HUES48 (cell line): ENCODE measurements around the gene RBBP8NL.
A peak's percentile ranks its signal among the peaks of the same experiment; 100 is the strongest.

ENCODE experiments used
- H3K27ac ChIP-seq: one replicate; pipeline ENCODE4 v1.7.0; 2013; ENCODE audit warnings: low read depth, low read length, inconsistent platforms
- H3K27me3 ChIP-seq: 2 replicates; pipeline ENCODE4 v1.6.1; 2013; ENCODE audit warnings: mild to moderate bottlenecking, low read length; ENCODE audit not compliant: control insufficient read depth, insufficient read depth
- H3K36me3 ChIP-seq: 2 replicates; pipeline ENCODE4 v1.6.1; 2013; ENCODE audit warnings: low read length; ENCODE audit not compliant: control insufficient read depth, insufficient read depth
- H3K4me1 ChIP-seq: 2 replicates; pipeline ENCODE4 v1.6.1; 2013; ENCODE audit warnings: mild to moderate bottlenecking, low read length; ENCODE audit not compliant: control insufficient read depth, insufficient read depth
- H3K4me3 ChIP-seq: 2 replicates; pipeline ENCODE4 v1.5.1; 2013; ENCODE audit warnings: mild to moderate bottlenecking, low read depth, low read length
- H3K9ac ChIP-seq: 2 replicates; pipeline ENCODE4 v1.6.1; 2013; ENCODE audit warnings: mild to moderate bottlenecking, low read depth, low read length, moderate library complexity
- H3K9me3 ChIP-seq: 2 replicates; pipeline ENCODE4 v1.6.1; 2013; ENCODE audit warnings: low read length; ENCODE audit not compliant: control insufficient read depth, insufficient read depth

RBBP8NL gene

DNA sequence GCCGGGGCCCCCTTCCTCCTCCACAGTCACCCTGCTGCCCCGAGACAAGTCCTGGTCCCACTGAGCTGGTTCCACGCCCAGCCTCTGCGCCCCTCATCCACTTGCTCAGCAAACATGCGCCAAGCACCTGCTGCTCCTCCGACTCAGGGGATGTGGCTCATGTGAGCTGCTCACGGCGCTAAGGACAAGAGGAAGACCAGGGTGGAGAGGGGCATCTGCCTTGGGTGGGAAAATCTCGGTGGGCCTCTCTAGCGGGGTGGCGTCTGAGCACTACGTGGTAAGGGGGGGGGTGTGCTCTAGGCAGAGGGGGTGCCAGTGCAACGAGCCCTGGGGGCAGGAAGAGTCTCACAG is 64.8 kb downstream of the RBBP8NL start:
- Histone ChIP-seq H3K4me3 (no peak overlapping the region), H3K27me3 (no peaks in the 10 kb centered on the region), H3K4me1 (peaks cover 64% of the 10 kb centered on the region), H3K9me3 (no peaks in the 10 kb centered on the region), H3K9ac (0 out of 2 replicates have a peak overlapping the region, but pooled peaks have one; percentile 34), H3K36me3 (peaks cover 12% of the 10 kb centered on the region; the same call in 1 of the 2 replicates), H3K27ac (peak overlapping the region; percentile 91)

- Histone ChIP-seq H3K27ac (peak overlapping the region; percentile 91), H3K4me3 (no peak overlapping the region), H3K27me3 (no peaks in the 10 kb centered on the region), H3K4me1 (peaks cover 67% of the 10 kb centered on the region), H3K36me3 (peaks cover 12% of the 10 kb centered on the region; the same call in 1 of the 2 replicates), H3K9me3 (no peaks in the 10 kb centered on the region), H3K9ac (peak overlapping the region; percentile 48)
These were observed 65.3 kb downstream of the RBBP8NL start for GRCh38 chr20:62361799-62362589.

GRCh38 chr20:62360854-62361798 is 66.2 kb downstream of the RBBP8NL start:
- Histone ChIP-seq H3K4me3 (no peak overlapping the region), H3K4me1 (peaks cover 73% of the 10 kb centered on the region), H3K27me3 (no peaks in the 10 kb centered on the region), H3K9ac (peak overlapping the region; percentile 48; the same call in 1 of the 2 replicates), H3K36me3 (peaks cover 12% of the 10 kb centered on the region; the same call in 1 of the 2 replicates), H3K9me3 (no peaks in the 10 kb centered on the region), H3K27ac (peak overlapping the region; percentile 91)
